Activated CD4-positive, alpha-beta T cell treated with anti-CD3 and anti-CD28 coated beads, Interleukin-2, amount 50 U/mL, for 4 hours (primary cell): Measurements from ENCODE around the gene PLEKHJ1.
"Not testable (repeated sequence)": the region's sequence is repeated elsewhere in the genome, so short reads cannot be mapped to it uniquely, and the experiment has no call there.

Experiments used
- DNase-seq, 2 experiments: peaks; one replicate each; pipeline ENCODE4 v3.0.0-alpha.2; 2020

The PLEKHJ1 gene

DNA sequence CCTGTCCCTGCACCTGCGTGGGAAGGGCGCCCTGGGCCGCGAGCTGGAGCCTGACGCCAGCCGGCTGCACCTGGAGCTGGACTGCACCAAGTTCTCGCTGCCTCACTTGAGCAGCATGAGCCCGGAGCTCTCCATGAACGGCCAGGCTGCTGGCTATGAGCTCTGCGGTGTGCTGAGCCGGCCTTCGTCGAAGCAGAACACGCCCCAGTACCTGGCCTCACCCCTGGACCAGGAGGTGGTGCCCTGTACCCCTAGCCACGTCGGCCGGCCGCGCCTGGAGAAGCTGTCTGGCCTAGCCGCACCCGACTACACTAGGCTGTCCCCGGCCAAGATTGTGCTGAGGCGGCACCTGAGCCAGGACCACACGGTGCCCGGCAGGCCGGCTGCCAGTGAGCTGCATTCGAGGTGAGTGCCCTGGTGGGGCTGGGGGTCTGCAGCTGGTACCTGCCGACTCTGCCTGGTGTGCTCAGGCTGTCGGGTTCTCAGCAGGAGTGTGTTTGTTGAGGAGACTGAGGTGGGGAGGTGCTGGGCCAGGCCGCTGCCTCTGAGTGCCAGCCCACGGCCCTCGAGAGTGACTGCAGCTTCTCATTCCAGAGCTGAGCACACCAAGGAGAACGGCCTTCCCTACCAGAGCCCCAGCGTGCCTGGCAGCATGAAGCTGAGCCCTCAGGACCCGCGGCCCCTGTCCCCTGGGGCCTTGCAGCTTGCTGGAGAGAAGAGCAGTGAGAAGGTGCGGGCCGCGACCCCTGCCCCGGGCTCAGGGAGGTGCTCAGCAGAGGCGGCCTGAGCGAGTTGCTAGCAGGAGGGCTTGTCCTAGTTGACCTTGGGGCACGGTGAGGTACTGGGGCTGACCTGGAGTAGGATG is 19.5 kb downstream of the PLEKHJ1 start:
- no peak for DNase-seq

DNA sequence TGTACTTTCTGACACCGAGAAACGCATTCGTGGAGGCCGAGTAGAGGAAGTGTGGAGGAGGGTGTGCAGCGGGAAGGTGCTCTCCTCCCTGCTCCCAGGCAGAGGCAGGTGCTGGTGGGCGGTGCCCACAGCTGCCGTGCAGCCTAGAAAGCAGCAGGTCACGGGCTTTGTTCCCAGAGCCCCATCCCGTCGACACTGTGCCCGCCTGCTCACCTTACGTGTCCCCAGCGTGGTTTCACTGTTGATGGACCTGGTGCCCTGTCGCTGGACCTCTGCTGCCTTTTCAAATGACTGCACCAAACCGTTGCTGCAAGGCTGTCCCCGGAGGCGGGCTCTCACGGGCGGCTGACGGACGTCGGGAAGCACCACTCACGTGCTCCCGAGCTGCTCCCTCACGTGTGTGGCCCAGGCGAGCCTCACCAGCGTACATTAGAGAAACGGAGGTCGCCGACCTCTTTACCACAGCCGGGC is 20.8 kb downstream of the PLEKHJ1 start:
- DNase-seq, result peak in 1 of 2 experiments; percentile 8

DNA sequence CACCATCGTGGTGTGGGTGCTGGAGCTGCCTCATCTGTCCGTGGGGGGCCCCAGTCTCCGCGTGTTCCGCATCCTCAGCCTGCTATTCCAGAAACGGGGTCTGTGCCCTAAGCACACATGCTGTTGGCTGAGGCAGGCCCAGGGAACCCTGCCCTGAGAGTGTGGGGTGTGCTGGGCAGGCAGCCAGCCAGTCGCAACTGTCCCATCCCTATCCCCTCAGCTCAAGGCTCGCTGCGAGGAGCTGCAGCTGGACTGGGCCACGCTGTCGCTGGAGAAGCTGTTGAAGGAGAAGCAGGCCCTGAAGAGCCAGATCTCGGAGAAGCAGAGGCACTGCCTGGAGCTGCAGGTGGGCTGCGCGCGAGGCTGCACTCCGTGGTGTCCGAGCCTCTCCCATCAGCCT is 21.9 kb downstream of the PLEKHJ1 start:
- no peak for DNase-seq

DNA sequence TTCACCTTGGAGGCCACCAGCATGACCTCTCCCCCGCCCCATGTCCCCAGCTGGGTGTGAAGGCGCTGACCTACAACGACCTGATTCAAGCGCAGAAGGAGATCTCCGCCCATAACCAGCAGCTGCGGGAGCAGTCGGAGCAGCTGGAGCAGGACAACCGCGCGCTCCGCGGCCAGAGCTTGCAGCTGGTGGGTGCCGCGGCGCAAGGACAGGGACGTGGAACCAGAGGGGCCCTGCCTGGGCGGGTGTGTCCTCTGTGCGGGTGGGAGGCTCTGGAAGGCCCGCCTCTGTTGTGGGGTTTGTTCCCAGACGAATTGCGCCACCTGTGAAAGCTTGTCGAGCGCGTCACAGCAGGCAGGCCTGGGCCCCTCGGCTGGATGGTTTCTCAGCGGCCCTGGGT is 22.3 kb downstream of the PLEKHJ1 start:
- DNase-seq, result no peak

DNA sequence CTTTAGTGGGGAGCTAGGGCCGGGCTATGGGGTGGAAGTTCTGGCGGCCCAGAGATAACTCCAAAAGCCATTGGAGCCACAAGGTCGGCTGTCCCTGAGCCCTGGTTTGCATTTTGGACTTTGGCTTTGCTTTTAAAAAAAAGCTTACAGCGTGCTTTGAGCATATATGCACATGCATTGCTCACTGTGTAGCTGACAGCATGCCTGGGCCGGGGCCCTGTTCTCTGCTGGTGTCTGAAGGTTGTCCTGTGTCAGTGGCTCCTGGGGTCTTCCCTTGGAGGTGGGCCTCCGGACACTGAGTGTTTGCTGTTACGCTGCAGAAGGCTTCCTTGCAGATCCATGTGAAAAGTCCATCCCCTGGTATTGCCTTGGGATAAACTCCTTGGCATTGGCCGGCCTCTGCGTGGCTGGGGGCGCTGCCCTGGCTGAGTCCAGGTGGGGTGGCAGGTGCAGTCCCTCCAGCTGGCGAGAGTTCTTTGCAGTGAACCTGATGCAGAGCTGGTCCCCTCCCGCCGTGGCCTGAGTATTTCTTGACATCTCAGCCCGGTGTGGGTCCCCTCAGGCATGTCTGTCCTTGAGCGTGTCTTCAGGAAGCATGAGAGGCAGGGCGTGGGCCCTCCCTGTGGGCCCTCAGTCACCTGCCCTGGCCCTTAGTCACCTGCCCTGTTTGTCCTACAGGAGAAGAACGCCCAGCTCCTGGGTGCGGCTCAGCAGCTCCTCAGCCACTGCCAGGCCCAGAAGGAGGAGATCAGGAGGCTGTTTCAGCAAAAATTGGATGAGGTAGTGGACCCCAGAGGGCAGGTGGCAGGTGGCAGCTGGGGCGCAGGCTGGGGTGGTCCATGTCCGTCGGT is 23.0 kb downstream of the PLEKHJ1 start:
- DNase-seq, result no peak

DNA sequence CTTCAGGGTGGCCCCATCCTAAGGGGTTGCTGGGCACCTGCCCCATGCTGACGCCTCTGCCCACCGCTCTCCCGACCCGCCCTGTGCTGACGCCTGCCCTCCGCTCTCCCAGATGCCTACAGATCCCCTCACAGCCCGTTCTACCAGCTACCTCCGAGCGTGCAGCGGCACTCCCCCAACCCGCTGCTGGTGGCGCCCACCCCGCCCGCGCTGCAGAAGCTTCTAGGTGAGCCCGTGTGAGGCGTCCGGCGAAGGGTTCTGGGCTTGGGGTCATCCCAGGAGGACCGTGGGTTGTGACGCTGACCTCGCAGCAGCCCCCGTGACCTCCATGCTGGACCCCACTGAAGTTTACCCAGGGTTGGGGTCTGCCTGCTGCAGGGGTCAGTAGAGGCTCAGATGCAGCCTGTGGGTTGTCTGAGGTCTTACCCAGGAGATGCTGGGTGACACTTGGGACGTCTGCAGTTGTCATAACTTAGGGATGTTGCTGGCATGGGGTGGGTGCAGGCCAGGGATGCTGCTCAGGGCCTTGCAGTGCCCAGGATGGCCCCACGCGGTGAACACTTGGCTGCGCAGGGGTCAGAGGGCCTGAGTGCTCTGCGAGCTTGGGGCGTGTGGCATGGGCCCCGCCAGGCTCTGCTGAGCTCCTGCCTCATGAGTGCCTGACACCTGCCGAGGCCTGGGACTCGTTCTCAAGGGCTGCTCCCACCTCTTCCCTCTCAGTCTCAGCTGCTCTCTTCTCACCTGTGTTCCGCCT is 25.0 kb downstream of the PLEKHJ1 start:
- no peak for DNase-seq

DNA sequence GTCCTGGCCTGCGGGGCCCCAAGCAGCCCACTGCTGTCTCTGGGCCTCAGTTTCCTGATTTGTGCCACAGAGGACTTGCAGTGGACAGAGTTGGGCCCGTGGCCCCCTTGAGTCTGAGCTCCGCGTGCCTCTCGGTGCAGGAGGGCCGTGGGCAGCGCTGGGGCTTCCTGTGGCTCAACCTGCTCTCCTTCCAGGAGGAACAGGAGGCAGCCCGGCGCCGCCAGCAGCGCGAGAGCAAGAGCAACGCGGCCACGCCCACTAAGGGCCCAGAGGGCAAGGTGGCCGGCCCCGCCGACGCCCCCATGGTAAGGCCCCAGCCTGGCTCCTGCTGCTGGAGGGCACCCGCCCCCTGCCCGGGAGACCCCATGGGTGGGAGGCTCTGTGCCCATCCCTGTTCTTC is 25.9 kb downstream of the PLEKHJ1 start:
- no peak for DNase-seq

DNA sequence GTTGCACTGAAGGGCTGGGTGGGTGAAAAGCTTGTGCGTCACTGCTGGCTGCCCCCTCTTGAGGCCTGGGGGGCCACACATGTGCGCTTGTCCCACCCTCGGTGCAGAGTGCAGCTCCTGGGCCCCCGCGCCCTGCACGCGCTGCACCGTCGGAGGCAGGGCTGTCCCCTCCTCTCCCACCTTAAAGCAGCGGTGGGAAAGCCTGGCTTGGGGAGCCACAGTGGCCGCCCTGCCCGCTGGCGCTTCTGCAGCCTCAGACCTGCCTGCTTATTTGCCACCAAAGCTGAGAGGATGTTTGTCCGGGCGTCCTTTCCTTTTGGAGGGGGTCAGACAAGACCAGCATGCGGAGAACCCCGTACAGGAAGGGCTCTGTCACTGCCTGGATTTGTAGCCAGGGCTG is 26.7 kb downstream of the PLEKHJ1 start:
- no peak for DNase-seq

DNA sequence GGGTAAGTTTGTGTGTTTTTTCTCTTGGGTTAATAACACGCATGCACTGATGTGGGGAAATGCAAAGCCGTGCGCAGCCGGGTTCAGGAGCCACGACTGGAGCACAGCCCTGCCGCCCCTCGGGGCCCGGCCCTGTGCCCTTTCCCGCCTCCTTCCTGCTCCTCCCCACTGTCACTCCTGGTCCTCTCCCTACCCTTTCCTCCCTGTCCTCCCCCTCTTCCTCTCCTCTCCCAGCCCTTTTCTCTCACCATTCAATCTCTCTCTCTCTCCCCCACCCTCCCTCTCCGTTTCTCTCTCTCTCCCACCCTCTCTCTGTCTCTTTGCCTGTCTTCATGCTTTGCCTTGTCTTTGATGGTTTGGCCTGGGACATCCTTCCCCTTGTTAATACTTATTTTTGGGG is 27.2 kb downstream of the PLEKHJ1 start:
- DNase-seq, result no peak

DNA sequence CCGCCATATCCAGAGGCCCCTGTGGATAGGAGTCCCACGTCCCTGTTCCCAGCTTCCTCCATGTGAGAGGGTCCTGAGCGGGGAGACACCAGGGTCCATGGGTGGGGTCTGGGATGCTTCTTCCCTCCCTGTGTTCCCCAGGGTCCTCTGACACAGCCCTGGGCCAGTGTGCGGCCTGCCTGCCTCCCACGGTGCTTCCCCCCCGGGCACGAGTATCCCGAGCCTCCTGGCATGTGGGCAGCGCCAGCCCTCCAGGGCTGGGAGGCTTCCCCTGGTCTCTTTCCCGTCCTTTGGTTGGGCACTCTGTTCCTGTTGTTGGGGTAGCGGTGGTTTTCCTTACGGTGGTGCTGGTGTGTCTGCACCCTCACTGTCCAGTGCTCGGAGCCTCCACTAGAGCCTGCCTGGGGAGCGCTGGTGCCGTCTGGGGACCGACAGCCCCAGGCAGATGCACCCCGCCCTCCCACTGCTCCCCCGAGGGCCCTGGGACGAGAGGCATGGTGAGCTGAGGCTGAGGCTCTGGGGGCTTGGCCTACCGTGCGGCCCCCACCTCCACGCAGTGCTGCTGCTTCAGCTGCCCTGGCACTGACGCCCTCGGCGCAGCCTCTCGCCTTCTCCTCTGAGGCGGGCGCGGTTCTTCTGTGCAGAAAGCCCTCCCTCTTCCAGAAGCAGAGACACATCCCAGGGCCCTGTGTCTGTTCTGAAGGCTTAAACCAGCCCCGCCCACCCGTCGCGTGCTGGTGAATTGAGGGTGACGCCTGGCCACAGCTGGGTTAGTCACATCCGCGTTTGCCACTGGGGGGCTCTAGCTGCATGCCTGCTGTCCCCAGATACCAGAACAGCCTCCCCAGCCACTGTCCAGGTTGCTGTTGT is 27.9 kb downstream of the PLEKHJ1 start:
- DNase-seq, result peak in 1 of 2 experiments; percentile 21

DNA sequence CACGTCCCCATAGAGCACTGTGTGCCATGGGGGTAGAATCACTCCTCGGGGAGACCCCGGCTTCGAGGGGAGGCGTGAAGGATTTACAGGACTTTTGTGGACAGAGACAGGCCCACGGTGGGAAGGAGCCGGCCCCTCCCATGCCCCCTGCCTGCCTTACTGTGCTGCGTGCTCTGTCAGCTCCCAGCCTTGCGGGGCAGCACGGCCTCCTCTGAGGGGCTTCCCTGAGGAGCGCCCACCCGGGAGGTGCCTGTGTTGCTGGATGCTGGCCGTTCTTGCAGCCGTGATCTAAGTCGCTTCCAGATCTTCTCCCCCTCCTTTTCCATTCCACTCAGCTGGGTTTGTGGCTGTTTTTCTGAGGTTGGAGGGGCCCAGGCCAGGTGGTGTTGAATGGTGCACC is 29.1 kb downstream of the PLEKHJ1 start:
- no peak for DNase-seq

DNA sequence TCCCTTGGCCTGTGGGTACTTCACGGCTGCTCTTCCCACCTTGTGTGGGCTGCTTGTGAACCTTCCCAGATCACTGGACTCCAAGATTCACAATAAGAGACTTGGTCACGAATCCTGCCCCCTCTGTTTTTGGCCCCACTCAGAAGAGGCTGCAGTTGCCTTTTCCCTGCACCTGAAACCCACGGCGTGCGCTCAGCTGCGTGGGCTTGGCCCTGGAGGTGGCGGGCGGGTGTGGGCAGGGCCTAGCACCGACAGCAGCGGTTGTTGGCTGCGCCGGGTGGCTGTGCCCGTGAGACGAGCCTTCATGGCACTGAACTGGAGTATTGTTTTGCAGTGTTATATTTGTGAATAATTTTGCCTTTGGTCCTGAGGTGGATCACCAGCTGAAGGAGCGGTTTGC is 33.8 kb downstream of the PLEKHJ1 start:
- no peak for DNase-seq

DNA sequence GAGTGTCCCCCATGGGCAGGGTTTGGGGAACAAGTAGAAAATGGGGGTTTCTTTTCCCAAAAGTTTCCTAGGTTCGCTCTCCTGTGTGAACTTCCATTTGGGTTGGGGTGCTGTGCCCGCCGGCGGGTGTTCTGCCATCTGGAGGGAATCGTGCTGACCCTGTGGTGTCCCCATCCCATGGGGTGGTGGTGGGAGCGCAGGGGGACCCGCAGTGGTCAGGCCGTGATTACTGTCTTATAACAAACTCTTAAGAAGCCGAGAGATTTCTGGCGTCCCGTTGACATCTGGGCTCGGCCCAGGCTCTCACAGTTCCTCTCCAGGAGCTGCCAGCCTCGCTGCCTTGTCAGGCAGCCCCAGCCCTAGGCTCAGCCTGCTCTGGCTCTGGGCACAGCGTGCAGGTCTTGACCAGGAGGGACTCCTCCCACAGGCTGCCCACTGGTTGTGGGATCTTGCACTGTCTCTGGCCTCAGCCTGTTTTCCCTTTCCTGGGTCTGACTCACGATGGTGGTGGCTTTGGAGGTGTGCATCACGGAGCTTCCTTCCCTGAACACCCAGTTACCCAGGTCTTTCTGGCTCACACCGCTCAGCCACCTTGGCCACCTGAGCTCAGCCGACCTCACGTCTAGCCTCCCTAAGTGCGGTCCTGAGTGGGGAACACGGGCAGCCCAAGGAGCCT is 34.5 kb downstream of the PLEKHJ1 start:
- no peak for DNase-seq

DNA sequence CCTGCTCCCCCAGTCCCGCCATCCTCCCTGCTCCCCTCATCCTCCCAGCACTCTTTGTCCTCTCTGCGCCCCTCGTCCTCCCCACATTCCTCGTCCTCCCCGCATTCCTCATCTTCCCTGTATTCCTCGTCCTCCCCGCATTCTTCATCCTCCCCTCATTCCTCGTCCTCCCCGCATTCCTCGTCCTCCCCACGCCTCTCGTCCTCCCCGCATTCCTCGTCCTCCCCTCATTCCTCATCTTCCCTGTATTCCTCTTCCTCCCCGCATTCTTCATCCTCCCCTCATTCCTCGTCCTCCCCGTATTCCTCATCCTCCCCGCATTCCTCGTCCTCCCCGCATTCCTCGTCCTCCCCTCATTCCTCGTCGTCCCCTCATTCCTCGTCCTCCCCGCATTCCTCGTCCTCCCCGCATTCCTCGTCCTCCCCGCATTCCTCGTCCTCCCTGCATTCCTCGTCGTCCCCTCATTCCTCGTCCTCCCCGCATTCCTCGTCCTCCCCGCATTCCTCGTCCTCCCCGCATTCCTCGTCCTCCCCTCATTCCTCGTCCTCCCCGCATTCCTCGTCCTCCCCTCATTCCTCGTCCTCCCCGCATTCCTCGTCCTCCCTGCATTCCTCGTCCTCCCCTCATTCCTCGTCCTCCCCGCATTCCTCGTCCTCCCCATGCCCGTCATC is 35.4 kb downstream of the PLEKHJ1 start:
- DNase-seq, result not testable (repeated sequence)

DNA sequence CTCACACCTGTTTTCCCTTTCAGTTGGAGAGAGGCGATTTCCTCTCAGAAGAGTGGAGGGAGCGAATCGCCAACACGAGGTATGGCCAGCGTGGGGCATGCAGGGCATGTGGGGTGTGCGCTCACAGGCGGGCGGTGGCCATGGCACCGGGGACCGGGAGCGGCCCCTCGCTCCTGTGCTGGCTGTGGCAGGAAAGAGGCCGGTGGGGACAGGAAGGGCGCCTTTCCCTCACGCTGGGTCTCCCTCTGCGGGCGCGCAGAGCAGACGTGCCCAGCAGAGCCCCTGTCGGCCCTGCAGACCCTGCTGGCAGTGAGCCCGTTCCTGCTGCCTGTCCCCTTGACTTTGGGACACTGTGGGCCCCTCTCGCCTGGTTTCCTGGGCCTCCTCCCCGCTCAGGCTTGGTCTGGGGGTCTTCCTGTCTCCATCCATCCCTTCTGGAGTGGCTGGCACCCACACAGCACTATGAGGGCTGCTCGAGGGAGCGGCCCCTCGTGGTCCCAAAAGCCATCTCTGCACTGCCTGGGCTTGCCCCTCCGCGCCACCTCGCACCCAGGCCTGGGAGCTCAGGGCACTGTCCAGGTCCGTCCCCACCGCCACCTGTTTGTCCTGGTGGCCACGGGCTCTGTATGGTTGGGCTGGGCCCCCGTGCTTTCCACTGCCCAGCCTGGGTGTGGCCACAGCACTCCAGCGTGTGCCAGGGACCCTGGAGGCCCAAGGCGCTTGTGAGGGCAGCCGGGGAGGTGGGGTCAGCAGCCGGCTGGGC is 36.1 kb downstream of the PLEKHJ1 start:
- no peak for DNase-seq

DNA sequence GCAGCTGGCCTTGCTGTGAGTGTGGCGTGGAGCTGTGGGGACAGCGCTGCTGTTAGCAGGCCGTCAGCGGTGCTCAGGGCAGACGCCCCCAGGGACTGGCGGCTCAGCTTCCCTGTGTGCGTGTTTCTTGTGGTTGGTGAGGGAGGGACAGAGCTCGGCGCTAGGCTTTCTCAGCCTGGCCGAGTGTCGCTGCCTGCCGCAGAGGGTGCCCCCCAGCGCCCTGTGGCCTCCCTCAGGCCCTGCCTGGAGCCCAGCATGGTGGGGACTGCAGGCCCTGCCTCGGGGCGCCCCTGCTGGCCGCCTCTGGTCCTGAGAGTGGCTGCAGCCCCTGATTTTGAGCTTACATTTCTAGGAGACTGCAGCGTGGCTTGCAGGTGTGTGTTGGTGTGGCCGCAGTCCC is 36.9 kb downstream of the PLEKHJ1 start:
- no peak for DNase-seq

DNA sequence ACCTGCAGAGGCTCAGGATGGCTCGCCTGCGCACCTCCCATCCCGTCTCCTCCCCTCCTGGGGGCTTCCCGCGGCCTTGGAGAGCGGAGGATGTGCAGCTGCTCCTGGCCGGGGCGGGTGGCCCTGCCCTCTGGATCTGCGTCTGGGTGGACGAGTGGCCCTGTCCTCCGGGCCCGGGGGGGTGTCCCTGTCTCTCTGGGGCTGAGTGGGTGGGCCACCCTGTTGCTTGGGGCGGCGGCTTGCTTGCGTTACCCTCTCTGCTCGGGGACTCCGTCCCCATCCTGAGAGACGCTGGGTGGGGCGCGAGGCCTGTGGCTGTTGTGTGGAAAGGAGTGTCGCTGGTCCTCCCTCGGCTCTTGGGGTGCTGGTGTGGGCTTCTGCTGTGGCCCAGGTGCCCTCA is 37.8 kb downstream of the PLEKHJ1 start:
- no peak for DNase-seq

DNA sequence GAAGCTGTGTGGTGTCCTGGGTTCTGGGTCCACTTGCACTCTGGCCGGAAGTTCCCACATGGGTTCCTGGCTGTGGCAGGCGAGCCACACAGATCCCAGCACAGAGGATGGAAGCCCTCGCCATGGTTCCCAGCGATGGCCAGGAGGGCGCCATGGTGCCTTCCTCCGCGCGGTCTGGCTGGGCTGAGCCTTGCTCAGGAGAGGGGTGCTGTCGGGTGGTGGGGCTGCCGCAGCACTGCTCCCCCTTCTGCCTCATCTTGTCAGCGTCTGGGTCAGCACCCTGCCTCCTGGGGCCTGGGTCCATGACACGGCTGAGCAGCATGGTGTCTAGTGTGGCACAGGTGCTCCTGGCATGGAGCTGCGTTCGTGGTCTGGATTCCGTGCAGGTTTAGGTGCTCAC is 38.9 kb downstream of the PLEKHJ1 start:
- DNase-seq, result no peak

DNA sequence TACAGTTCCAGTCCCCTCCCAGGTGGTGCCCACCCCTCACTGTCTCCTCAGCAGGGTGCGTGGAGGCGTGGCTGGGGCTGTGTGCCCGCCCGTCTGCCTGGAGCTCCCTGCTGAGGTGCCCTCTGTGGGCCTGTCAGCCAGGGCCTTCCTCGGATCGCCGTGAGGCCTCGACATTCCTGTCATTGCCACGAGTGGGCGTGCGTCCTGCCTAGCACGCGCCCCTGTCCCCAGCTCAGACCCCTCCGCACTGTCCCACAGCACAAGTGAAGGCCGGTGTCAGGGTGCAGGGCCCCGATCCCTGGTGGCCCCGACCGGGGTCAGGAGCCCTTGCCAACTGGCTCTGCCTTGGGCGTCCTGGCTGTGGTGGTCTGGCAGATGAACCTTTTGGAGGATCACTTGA is 40.2 kb downstream of the PLEKHJ1 start:
- DNase-seq, result no peak

DNA sequence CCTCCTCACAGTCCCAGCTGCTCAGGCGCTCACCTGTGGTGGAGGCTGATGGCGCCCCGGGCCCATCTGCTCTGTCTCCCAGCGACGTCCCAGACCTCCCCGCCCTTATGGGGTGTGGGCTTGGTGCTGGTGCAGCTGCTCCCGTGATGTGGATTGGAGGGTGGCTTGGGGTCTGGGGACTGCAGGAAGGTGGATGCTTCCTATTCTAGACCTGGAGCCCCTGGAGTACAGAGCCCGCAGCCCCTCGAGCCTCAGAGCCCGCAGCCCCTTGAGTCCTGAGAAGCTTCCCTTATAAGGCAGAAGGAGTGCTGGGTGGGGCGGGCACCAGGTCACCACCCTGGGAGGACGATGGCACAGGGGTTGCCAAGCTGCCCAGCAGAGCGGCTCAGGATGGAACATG is 40.8 kb downstream of the PLEKHJ1 start:
- DNase-seq, result no peak
